ENCODE results near the gene PSG6. TPM values are rescaled to one million over a fixed set of nuclear protein-coding genes. Genes with fewer than 3 reads are reported as not detected.
"Not testable (repeated sequence)": the region's sequence is repeated elsewhere in the genome, so short reads cannot be mapped to it uniquely, and the experiment has no call there.

Gene PSG6
- total RNA-seq, 8 experiments from 2014 or later = 0.29 to 1.00 (median 0.58) TPM; not detected in 4

DNA sequence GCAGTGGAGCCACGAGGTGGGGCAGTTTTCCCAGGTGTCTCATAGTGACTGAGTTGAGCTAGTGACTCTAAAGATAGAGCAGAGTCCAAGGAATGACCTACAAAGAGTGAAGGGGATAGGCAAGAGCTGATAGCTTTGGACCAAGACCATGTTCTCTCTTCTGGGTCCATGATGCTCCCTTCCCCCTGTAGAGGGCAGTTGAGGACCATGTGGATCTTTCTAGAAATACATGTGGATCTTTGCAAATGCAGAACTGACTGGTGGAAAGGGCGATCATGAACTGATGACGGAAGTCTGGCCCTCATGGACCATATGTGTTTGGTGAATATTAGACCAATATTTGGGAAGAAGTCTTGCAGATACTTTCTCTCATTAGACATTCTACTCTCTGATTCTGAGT lies 45.1 kb downstream of the PSG6 start:
- Histone ChIP-seq H3K4me3 (no peak overlapping the region), H3K27ac (no peak overlapping the region), H3K4me1 (replicated peaks in 1 of 2) (no peaks in the 10 kb centered on the region)
- ATAC-seq (replicated peaks in 6 of 8) = no peak
- in situ Hi-C loops (cut with MboI; ENCODE audit: low pct_unique_long_range_greater_than_20kb in 2 of 9, low sequenced_read_pairs in 9 of 9, unreplicated experiment in 9 of 9) = no loop called here
- 42 to 72% (median 59%) methylated on average over 2 to 3 of the region's 3 CpGs; no CpG with 5 or more reads in 6 of the 10 experiments for WGBS, 10 experiments

DNA sequence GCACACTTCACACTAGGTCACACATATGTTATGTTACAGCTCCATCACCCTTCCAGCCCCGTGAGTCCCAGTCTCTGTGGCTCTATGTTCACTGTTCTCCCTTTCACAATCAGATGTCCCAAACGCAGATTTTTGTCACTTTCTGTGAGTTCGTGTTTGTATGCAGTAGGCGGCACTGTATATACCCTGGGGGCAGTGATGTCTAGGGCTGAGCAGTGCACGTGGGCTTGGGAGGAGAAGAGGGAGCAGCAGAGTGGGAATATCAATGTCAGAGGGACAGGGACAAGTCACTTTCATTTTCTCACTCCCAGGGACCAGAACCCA lies 60.2 kb downstream of the PSG6 start:
- 0 to 90% (median 40%) methylated on average over 1 to 4 of the region's 5 CpGs; no CpG with 5 or more reads in 5 of the 10 experiments for WGBS, 10 experiments

DNA sequence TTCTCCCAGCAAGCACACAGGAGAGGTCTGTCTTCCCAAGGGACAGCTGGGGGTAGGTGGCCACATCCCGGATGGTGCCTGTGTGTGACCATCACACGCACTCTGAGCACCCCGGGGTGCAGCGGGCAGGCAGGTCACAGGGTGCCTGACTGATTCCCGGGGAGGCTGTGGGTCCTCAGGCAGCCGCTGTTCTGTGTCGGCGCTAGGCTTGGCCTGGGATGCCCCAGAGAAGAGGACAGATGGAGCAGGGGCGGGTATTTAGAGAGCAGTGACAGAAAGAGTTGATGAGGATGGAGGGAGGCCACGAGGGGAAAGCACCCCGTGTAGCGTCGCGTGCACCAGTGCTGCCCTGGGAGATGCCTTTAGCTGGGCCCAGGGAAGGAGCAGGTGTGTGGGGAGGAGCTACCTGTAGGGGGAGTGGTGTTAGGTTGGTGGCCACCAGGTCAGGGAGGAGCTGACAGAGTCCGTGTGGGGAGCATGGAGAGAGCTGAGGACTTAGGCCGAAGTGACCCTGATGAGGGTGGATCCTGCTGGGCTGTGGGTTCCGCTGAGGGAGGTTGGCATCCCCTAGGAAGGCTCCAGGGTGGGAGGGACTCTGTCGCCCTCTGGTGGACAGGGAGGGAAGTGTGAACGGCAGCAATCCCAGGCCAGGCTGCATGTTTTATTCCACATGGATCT lies 60.7 kb downstream of the PSG6 start:
- 31 to 100% (median 80%) methylated on average over 1 to 9 of the region's 19 CpGs; no CpG with 5 or more reads in 3 of the 10 experiments for WGBS, 10 experiments
- H3K4me1 ChIP-seq (replicated peaks in 1 of 2); H3K4me3 ChIP-seq; in situ Hi-C loops (cut with MboI; ENCODE audit: low pct_unique_long_range_greater_than_20kb in 2 of 9, low sequenced_read_pairs in 9 of 9, unreplicated experiment in 9 of 9); H3K27ac ChIP-seq; ATAC-seq (replicated peaks in 6 of 8): not testable (repeated sequence)

More for the DNA sequence above, 60.2 kb downstream of the PSG6 start:
- no peak for ATAC-seq (replicated peaks in 6 of 8)
- Histone ChIP-seq H3K27ac (no peak overlapping the region), H3K4me3 (no peak overlapping the region), H3K4me1 (replicated peaks in 1 of 2) (no peaks in the 10 kb centered on the region)
- in situ Hi-C loops (cut with MboI; ENCODE audit: low pct_unique_long_range_greater_than_20kb in 2 of 9, low sequenced_read_pairs in 9 of 9, unreplicated experiment in 9 of 9) = no loop called here

DNA sequence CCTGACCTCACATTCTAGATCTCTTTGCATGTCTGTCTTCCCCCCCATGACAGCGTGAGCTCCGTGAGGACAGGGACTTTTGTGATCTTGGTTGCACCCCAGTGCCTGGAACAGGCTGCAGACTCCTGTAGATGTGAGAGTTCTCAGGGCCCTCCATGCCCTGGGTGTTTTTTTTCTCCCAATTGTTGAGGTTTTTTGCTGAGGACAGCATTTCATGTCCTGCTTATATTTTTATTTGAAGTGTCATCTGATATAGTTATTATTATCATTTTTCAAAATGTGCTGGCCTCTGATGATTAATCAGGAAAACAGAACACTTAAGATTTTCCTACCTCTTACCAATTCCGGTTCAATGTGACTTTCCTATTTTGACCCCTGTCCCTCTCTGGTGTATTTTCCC lies 62.9 kb downstream of the PSG6 start:
- H3K4me1 ChIP-seq (replicated peaks in 1 of 2); ATAC-seq (replicated peaks in 6 of 8); H3K4me3 ChIP-seq; in situ Hi-C loops (cut with MboI; ENCODE audit: low pct_unique_long_range_greater_than_20kb in 2 of 9, low sequenced_read_pairs in 9 of 9, unreplicated experiment in 9 of 9); H3K27ac ChIP-seq: not testable (repeated sequence)
- WGBS, 10 experiments = 57 to 100% (median 90%) methylated on average over 1 of the region's 3 CpGs; no CpG with 5 or more reads in 2 of the 10 experiments

DNA sequence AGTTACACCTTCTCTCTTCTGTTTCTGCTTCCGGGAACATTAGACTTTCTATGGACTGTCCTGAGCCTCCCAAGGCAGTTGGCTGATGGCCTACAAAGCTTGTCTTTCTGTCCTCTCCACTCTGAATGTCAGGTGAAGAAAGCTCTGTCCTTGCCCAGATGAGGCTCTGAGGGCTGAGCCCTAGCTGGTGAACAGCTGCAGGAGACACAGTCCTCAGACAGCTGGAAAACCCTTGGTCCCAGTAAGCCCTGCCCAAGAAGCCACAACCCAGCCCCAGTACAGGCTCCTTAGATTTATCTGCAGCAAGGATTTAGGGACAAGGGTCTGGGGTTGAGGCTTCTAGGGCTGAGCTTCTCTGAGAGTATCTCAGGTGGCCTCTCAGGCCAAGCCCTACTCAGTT lies 64.5 kb downstream of the PSG6 start:
- ATAC-seq (replicated peaks in 6 of 8); in situ Hi-C loops (cut with MboI; ENCODE audit: low pct_unique_long_range_greater_than_20kb in 2 of 9, low sequenced_read_pairs in 9 of 9, unreplicated experiment in 9 of 9); H3K27ac ChIP-seq; H3K4me3 ChIP-seq; H3K4me1 ChIP-seq (replicated peaks in 1 of 2): not testable (repeated sequence)
- WGBS, 10 experiments = 9 to 80% (median 37%) methylated on average over 1 of the region's 1 CpG; no CpG with 5 or more reads in 6 of the 10 experiments

DNA sequence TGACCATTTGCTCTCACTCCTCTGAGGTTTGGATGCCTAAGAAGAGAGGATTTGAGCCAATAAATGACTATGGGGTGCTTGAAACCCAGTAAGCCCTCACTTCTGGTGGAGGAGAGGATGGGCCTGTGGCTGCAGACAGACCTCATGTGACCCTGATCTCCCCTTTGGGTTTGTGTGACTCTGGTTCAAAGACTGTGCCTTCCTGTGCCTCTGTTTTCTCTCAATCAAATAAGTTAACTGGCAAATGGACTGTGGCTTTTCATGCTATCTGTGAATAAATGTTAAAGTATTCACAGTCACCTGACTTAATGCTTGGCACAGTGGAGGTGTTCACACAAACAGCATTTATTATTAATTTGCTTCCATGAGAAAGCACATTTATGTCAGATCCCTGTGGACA lies 64.9 kb downstream of the PSG6 start:
- H3K4me1 ChIP-seq (replicated peaks in 1 of 2); H3K4me3 ChIP-seq; ATAC-seq (replicated peaks in 6 of 8); H3K27ac ChIP-seq; in situ Hi-C loops (cut with MboI; ENCODE audit: low pct_unique_long_range_greater_than_20kb in 2 of 9, low sequenced_read_pairs in 9 of 9, unreplicated experiment in 9 of 9): not testable (repeated sequence)

Other genes with a start within 250 kb of the PSG6 start
- under 1 TPM in 4 of 8 experiments, not detected in 4; 0.08 to 0.71 (median 0.21) TPM for gene PSG3, start 177.4 kb downstream of the PSG6 start, total RNA-seq
- gene PSG8, start 152.2 kb downstream of the PSG6 start, total RNA-seq = under 1 TPM in 6 of 8 experiments, not detected in 2; 0.17 to 0.38 (median 0.27) TPM
- gene PSG1, start 38.2 kb downstream of the PSG6 start, total RNA-seq = under 1 TPM in 6 of 8 experiments, not detected in 2; 0.14 to 0.76 (median 0.28) TPM
- gene PSG7, start 19.3 kb upstream of the PSG6 start, total RNA-seq = under 1 TPM in 4 of 8 experiments, not detected in 4; 0.09 to 0.71 (median 0.22) TPM
- gene PSG11, start 108.6 kb upstream of the PSG6 start, total RNA-seq = 1 to 10 TPM in 1 of 8 experiments, under 1 TPM in 2, not detected in 5; 0.18 to 1.5 (median 0.29) TPM
- gene PSG2, start 164.8 kb upstream of the PSG6 start, total RNA-seq = under 1 TPM in 1 of 8 experiments, not detected in 7; 0.81 TPM

All from motor neuron (in vitro differentiated cells).